MM.1S (cell line): ENCODE data around the gene RAB20.

Experiments
- DNase-seq: peaks from one replicate; pipeline ENCODE4 v3.0.0-alpha.2; 2015
- H2AFZ ChIP-seq: fragments of 300-600 bp; sonication (generic); 2 replicates; pipeline ENCODE4 v1.6.0; 2016; ENCODE audit warnings: antibody characterized with exemption, low read length
- H3F3A ChIP-seq: fragments of 300-600 bp; sonication (generic); 2 replicates; pipeline ENCODE4 v1.6.1; 2016; ENCODE audit warnings: mild to moderate bottlenecking, antibody characterized with exemption, low read length, moderate library complexity, mixed read lengths; ENCODE audit not compliant: insufficient read depth
- H3K27ac ChIP-seq: fragments of 300-600 bp; sonication (generic); 2 replicates; pipeline ENCODE4 v1.5.1; 2016; ENCODE audit warnings: mild to moderate bottlenecking, low read length
- H3K27me3 ChIP-seq: fragments of 300-600 bp; sonication (generic); replicated peaks from 2 replicates; pipeline ENCODE4 v1.6.0; 2016; ENCODE audit warnings: low read length; ENCODE audit not compliant: insufficient read depth
- H3K36me3 ChIP-seq: fragments of 300-600 bp; sonication (generic); replicated peaks from 2 replicates; pipeline ENCODE4 v1.6.1; 2016; ENCODE audit warnings: mild to moderate bottlenecking, low read length, mixed read lengths; ENCODE audit not compliant: insufficient read depth
- H3K4me1 ChIP-seq: fragments of 300-600 bp; sonication (generic); 2 replicates; pipeline ENCODE4 v1.6.1; 2016; ENCODE audit warnings: low read length, mixed read lengths
- H3K4me2 ChIP-seq: fragments of 300-600 bp; sonication (generic); 2 replicates; pipeline ENCODE4 v1.6.0; 2016; ENCODE audit warnings: low read depth, low read length
- H3K4me3 ChIP-seq: fragments of 300-600 bp; sonication (generic); 2 replicates; pipeline ENCODE4 v1.5.1; 2016; ENCODE audit warnings: low read length, mixed read lengths
- H3K79me2 ChIP-seq: fragments of 300-600 bp; sonication (generic); 2 replicates; pipeline ENCODE4 v1.6.1; 2016; ENCODE audit warnings: mixed run types, low read length, mixed read lengths
- H3K9ac ChIP-seq: fragments of 300-600 bp; sonication (generic); 2 replicates; pipeline ENCODE4 v1.6.1; 2016; ENCODE audit warnings: low read length, mixed read lengths
- H3K9me2 ChIP-seq: fragments of 300-600 bp; sonication (generic); replicated peaks from 2 replicates; pipeline ENCODE4 v1.6.1; 2016; ENCODE audit warnings: mild to moderate bottlenecking, low read length, mixed read lengths; ENCODE audit not compliant: insufficient read depth
- H3K9me3 ChIP-seq: fragments of 300-600 bp; sonication (generic); replicated peaks from 2 replicates; pipeline ENCODE4 v1.6.1; 2016; ENCODE audit warnings: mild to moderate bottlenecking, low read length, mixed read lengths; ENCODE audit not compliant: insufficient read depth
- H4K20me1 ChIP-seq: fragments of 300-600 bp; sonication (generic); 2 replicates; pipeline ENCODE4 v1.6.1; 2016; ENCODE audit warnings: mild to moderate bottlenecking, low read length, moderate library complexity, mixed read lengths; ENCODE audit not compliant: insufficient read depth
- CTCF ChIP-seq: fragments of 300-600 bp; sonication (generic); IDR thresholded peaks from 2 replicates; pipeline ENCODE4 v1.5.1; 2016; ENCODE audit warnings: antibody characterized with exemption, low read length, mixed read lengths
- EZH2 ChIP-seq: fragments of 300-600 bp; sonication (generic); optimal IDR thresholded peaks from 2 replicates; pipeline ENCODE3; 2017; ENCODE audit warnings: low read depth, mild to moderate bottlenecking, antibody characterized with exemption, low read length, mixed read lengths
- EZH2phosphoT487 ChIP-seq: fragments of 300-600 bp; sonication (generic); IDR thresholded peaks from 2 replicates; pipeline ENCODE4 v1.6.1; 2018; ENCODE audit warnings: antibody characterized with exemption, low read length

The RAB20 gene

GRCh38 chr13:110486061-110486715 is 75.3 kb downstream of the RAB20 start:
- H2AFZ ChIP-seq = no peak overlapping the region
- no peak for DNase-seq
- H3K27ac ChIP-seq = no peak overlapping the region
- TF ChIP-seq EZH2phosphoT487 (no peak), EZH2 (no peak), CTCF (no peak)
- no peak overlapping the region for H3K4me3 ChIP-seq
- no peaks in the 10 kb centered on the region for H4K20me1 ChIP-seq
- H3K9ac ChIP-seq = no peak overlapping the region
- H3K27me3 ChIP-seq = no peaks in the 10 kb centered on the region
- no peaks in the 10 kb centered on the region for H3K9me2 ChIP-seq
- H3K4me2 ChIP-seq = no peak overlapping the region
- no peaks in the 10 kb centered on the region for H3K79me2 ChIP-seq
- H3K36me3 ChIP-seq = no peaks in the 10 kb centered on the region
- no peaks in the 10 kb centered on the region for H3K4me1 ChIP-seq
- no peaks in the 10 kb centered on the region for H3K9me3 ChIP-seq
- H3F3A ChIP-seq = no peaks in the 10 kb centered on the region

- H3K4me1 ChIP-seq = no peaks in the 10 kb centered on the region
- DNase-seq = no peak
- H3K27ac ChIP-seq = no peak overlapping the region
- no peak for TF ChIP-seq EZH2phosphoT487
- no peak overlapping the region for H3K4me2 ChIP-seq
- H3K4me3 ChIP-seq = no peak overlapping the region
- H2AFZ ChIP-seq = no peak overlapping the region
- no peaks in the 10 kb centered on the region for H4K20me1 ChIP-seq
- H3F3A ChIP-seq = no peaks in the 10 kb centered on the region
- no peaks in the 10 kb centered on the region for H3K36me3 ChIP-seq
- H3K9me3 ChIP-seq = no peaks in the 10 kb centered on the region
- H3K79me2 ChIP-seq = no peaks in the 10 kb centered on the region
- H3K9ac ChIP-seq = no peak overlapping the region
- H3K9me2 ChIP-seq = no peaks in the 10 kb centered on the region
- H3K27me3 ChIP-seq = no peaks in the 10 kb centered on the region
Measured at GRCh38 chr13:110485604-110486003, 75.9 kb downstream of the RAB20 start.

- Histone ChIP-seq H3K4me1 (no peaks in the 10 kb centered on the region), H3K4me3 (no peak overlapping the region), H4K20me1 (no peaks in the 10 kb centered on the region), H3K9me2 (no peaks in the 10 kb centered on the region), H3K9ac (no peak overlapping the region), H3K4me2 (no peak overlapping the region), H3K27ac (no peak overlapping the region), H3K79me2 (no peaks in the 10 kb centered on the region), H3K27me3 (no peaks in the 10 kb centered on the region), H3F3A (no peaks in the 10 kb centered on the region), H3K36me3 (no peaks in the 10 kb centered on the region), H3K9me3 (no peaks in the 10 kb centered on the region), H2AFZ (no peak overlapping the region)
- DNase-seq = no peak
- TF ChIP-seq EZH2phosphoT487 = no peak
- no peak for TF ChIP-seq CTCF
- no peak for TF ChIP-seq EZH2
Measured at GRCh38 chr13:110484290-110485048, 77.1 kb downstream of the RAB20 start.

GRCh38 chr13:110483386-110483968 is 78.0 kb downstream of the RAB20 start:
- no peaks in the 10 kb centered on the region for H3K9me2 ChIP-seq
- H3K4me2 ChIP-seq = no peak overlapping the region
- no peaks in the 10 kb centered on the region for H3K27me3 ChIP-seq

More at GRCh38 chr13:110483386-110483968, 78.0 kb downstream of the RAB20 start:
- no peak for DNase-seq
- no peaks in the 10 kb centered on the region for H3K79me2 ChIP-seq
- no peaks in the 10 kb centered on the region for H3K9me3 ChIP-seq
- H2AFZ ChIP-seq = no peak overlapping the region
- no peak overlapping the region for H3K4me3 ChIP-seq
- H3K27ac ChIP-seq = no peak overlapping the region
- no peaks in the 10 kb centered on the region for H3F3A ChIP-seq
- H4K20me1 ChIP-seq = no peaks in the 10 kb centered on the region
- TF ChIP-seq EZH2phosphoT487 (no peak), EZH2 (no peak)
- no peaks in the 10 kb centered on the region for H3K4me1 ChIP-seq
- H3K9ac ChIP-seq = no peak overlapping the region
- H3K36me3 ChIP-seq = no peaks in the 10 kb centered on the region
